Hepatocyte (in vitro differentiated cells): ENCODE measurements around the gene PI4KB.

ENCODE experiments used
- EZH2 ChIP-seq: fragments of 200-600 bp; sonication (generic); IDR thresholded peaks from 2 replicates; pipeline ENCODE4 v1.6.1; 2016; ENCODE audit warnings: antibody characterized with exemption, mild to moderate bottlenecking, borderline replicate concordance
- EZH2phosphoT487 ChIP-seq: fragments of 200-600 bp; sonication (generic); IDR thresholded peaks from one replicate; pipeline ENCODE4 v1.6.1; 2018; ENCODE audit warnings: antibody characterized with exemption, mild to moderate bottlenecking, low read depth, moderate library complexity; ENCODE audit not compliant: unreplicated experiment, severe bottlenecking
- TF ChIP-seq, protein P1 (sequence below): fragments of 200-600 bp; sonication (generic); IDR thresholded peaks from 2 replicates; pipeline ENCODE4 v1.5.1; 2016; ENCODE audit warnings: antibody characterized with exemption, mild to moderate bottlenecking; ENCODE audit not compliant: poor library complexity

DNA sequence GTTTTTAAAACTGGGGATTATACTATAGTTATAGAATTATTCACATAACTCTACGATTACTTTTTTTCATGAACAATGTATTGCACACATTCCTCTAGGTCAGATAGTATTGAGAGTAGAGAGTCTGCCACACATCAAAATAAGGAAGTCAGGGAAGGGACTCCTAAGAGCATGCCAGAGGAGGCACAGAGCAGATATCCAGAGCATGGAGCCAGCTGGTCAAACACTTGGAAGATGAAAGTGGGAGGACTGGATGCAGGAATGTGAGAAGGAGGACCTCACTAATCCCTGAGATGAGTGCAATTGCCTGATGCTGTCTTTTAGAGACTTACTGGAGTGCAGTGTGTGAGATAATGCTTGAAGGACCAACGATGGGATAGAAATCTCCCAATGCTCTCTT is 29.5 kb upstream of the PI4KB start:
- TF ChIP-seq, protein P1, sequence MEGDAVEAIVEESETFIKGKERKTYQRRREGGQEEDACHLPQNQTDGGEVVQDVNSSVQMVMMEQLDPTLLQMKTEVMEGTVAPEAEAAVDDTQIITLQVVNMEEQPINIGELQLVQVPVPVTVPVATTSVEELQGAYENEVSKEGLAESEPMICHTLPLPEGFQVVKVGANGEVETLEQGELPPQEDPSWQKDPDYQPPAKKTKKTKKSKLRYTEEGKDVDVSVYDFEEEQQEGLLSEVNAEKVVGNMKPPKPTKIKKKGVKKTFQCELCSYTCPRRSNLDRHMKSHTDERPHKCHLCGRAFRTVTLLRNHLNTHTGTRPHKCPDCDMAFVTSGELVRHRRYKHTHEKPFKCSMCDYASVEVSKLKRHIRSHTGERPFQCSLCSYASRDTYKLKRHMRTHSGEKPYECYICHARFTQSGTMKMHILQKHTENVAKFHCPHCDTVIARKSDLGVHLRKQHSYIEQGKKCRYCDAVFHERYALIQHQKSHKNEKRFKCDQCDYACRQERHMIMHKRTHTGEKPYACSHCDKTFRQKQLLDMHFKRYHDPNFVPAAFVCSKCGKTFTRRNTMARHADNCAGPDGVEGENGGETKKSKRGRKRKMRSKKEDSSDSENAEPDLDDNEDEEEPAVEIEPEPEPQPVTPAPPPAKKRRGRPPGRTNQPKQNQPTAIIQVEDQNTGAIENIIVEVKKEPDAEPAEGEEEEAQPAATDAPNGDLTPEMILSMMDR = no peak
- TF ChIP-seq EZH2 = no peak
- TF ChIP-seq EZH2phosphoT487 = no peak
